DOHH2 (cell line): ENCODE measurements around the gene ITPR2.

Source experiments
- H3F3A ChIP-seq: fragments of 200-600 bp; sonication (generic), shearing (Covaris generic); 2 replicates; pipeline ENCODE4 v1.6.0; 2016; ENCODE audit warnings: antibody characterized with exemption, mild to moderate bottlenecking; ENCODE audit not compliant: control insufficient read depth, insufficient read depth
- H3K27ac ChIP-seq: fragments of 200-600 bp; sonication (generic); 2 replicates; pipeline ENCODE4 v1.5.1; 2014; ENCODE audit warnings: low read depth, mild to moderate bottlenecking, low read length, moderate library complexity
- H3K27me3 ChIP-seq: fragments of 200-600 bp; sonication (generic); 2 replicates; pipeline ENCODE4 v1.6.1; 2014; ENCODE audit warnings: mild to moderate bottlenecking, low read length, mixed read lengths; ENCODE audit not compliant: control insufficient read depth
- H3K36me3 ChIP-seq: fragments of 200-600 bp; sonication (generic); 2 replicates; pipeline ENCODE4 v1.6.1; 2014; ENCODE audit warnings: mild to moderate bottlenecking, low read length, moderate library complexity, mixed read lengths; ENCODE audit not compliant: control insufficient read depth
- H3K4me1 ChIP-seq: fragments of 200-600 bp; sonication (generic); 2 replicates; pipeline ENCODE4 v1.6.1; 2014; ENCODE audit warnings: mild to moderate bottlenecking, low read length, mixed read lengths; ENCODE audit not compliant: control insufficient read depth
- H3K4me2 ChIP-seq: fragments of 200-600 bp; sonication (generic); 2 replicates; pipeline ENCODE4 v1.6.0; 2014; ENCODE audit warnings: mild to moderate bottlenecking, low read length, moderate library complexity
- H3K4me3 ChIP-seq: fragments of 200-600 bp; sonication (generic); 2 replicates; pipeline ENCODE4 v1.5.1; 2014; ENCODE audit warnings: mild to moderate bottlenecking, low read length, mixed read lengths
- H3K79me2 ChIP-seq: fragments of 200-600 bp; sonication (generic); 2 replicates; pipeline ENCODE4 v1.6.1; 2014; ENCODE audit warnings: mild to moderate bottlenecking, low read length, mixed read lengths; ENCODE audit not compliant: control insufficient read depth
- H3K9me2 ChIP-seq: fragments of 200-600 bp; sonication (generic); replicated peaks from 2 replicates; pipeline ENCODE4 v1.6.1; 2014; ENCODE audit warnings: mild to moderate bottlenecking, low read length, mixed read lengths; ENCODE audit not compliant: control insufficient read depth
- H3K9me3 ChIP-seq: fragments of 200-600 bp; sonication (generic); 2 replicates; pipeline ENCODE4 v1.6.1; 2014; ENCODE audit warnings: antibody characterized with exemption, low read length, mixed read lengths; ENCODE audit not compliant: control insufficient read depth, insufficient read depth
- H4K20me1 ChIP-seq: fragments of 200-600 bp; sonication (generic); 2 replicates; pipeline ENCODE4 v1.6.0; 2014; ENCODE audit warnings: low read depth, mild to moderate bottlenecking, antibody characterized with exemption, low read length, moderate library complexity; ENCODE audit not compliant: control insufficient read depth, insufficient read depth
- EZH2phosphoT487 ChIP-seq: fragments of 200-600 bp; sonication (generic); IDR thresholded peaks from 2 replicates; pipeline ENCODE4 v1.6.1; 2017; ENCODE audit warnings: borderline replicate concordance, mild to moderate bottlenecking, antibody characterized with exemption, low read length, moderate library complexity, mixed read lengths
- TF ChIP-seq, protein P1 (sequence below): fragments of 200-600 bp; sonication (generic); IDR thresholded peaks from one replicate; pipeline ENCODE4 v1.5.1; 2014; ENCODE audit warnings: antibody characterized with exemption, mild to moderate bottlenecking, low read depth, low read length; ENCODE audit not compliant: poor library complexity, severe bottlenecking

Gene ITPR2

DNA sequence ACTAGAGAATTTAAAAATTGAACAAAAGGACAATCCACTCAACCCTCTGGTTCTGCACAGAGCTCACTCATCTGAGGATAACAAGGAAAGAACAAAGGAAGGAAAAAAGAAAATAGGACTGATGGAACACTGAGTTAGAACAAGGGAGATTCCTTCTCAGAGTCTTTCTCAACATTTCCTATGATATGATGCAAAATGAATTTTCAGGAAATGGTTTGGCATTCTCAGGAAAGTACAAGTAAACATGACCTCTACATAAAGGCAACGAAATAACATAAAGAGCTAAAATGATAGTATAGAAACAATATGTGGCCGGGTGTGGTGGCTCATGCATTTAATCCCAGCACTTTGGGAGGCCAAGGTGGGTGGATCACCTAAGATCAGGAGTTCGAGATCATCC is 135.8 kb downstream of the ITPR2 start:
- peaks cover 31% of the 10 kb centered on the region for H3K36me3 ChIP-seq

DNA sequence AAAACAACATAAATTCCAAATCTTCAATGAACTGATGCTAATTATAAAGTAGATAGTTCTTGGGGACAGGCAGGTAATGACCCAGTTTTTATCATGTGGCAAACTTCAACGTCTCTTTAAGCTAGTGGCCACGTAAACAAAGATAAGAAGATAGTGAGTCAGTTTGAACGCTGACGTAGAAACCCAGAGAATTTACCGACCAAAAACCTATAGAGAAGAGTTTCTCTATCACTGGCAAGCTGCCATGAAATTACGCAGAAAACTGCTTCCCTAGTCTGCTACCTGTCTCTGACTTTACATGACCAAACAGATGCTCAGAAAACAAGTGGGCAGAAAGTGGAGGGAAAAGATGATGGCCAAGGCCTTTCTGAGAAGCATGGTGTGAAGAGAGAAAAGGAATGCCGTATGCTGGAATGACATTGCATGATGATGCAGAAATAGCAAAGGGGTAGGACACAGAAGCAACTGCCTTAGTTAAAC is 136.3 kb downstream of the ITPR2 start:
- H3K9me2 ChIP-seq: no peaks in the 10 kb centered on the region
- H3K79me2 ChIP-seq: no peaks in the 10 kb centered on the region
- no peak overlapping the region for H3K4me3 ChIP-seq
- no peak overlapping the region for H3K4me2 ChIP-seq
- H3K4me1 ChIP-seq: no peaks in the 10 kb centered on the region
- no peaks in the 10 kb centered on the region for H4K20me1 ChIP-seq
- H3K36me3 ChIP-seq: peaks cover 31% of the 10 kb centered on the region
- no peak for TF ChIP-seq EZH2phosphoT487
- TF ChIP-seq, protein P1, sequence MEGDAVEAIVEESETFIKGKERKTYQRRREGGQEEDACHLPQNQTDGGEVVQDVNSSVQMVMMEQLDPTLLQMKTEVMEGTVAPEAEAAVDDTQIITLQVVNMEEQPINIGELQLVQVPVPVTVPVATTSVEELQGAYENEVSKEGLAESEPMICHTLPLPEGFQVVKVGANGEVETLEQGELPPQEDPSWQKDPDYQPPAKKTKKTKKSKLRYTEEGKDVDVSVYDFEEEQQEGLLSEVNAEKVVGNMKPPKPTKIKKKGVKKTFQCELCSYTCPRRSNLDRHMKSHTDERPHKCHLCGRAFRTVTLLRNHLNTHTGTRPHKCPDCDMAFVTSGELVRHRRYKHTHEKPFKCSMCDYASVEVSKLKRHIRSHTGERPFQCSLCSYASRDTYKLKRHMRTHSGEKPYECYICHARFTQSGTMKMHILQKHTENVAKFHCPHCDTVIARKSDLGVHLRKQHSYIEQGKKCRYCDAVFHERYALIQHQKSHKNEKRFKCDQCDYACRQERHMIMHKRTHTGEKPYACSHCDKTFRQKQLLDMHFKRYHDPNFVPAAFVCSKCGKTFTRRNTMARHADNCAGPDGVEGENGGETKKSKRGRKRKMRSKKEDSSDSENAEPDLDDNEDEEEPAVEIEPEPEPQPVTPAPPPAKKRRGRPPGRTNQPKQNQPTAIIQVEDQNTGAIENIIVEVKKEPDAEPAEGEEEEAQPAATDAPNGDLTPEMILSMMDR: no peak
- H3K27ac ChIP-seq: no peak overlapping the region
- no peaks in the 10 kb centered on the region for H3F3A ChIP-seq
- no peaks in the 10 kb centered on the region for H3K27me3 ChIP-seq
- H3K9me3 ChIP-seq: no peaks in the 10 kb centered on the region

More for the DNA sequence above, 135.8 kb downstream of the ITPR2 start:
- TF ChIP-seq, protein P1: no peak
- TF ChIP-seq EZH2phosphoT487: no peak
- H3K4me3 ChIP-seq: no peak overlapping the region
- H3K4me1 ChIP-seq: peaks cover 5% of the 10 kb centered on the region
- no peaks in the 10 kb centered on the region for H3F3A ChIP-seq
- no peaks in the 10 kb centered on the region for H3K9me2 ChIP-seq
- no peak overlapping the region for H3K27ac ChIP-seq
- H4K20me1 ChIP-seq: no peaks in the 10 kb centered on the region
- no peaks in the 10 kb centered on the region for H3K27me3 ChIP-seq
- no peaks in the 10 kb centered on the region for H3K9me3 ChIP-seq
- no peaks in the 10 kb centered on the region for H3K79me2 ChIP-seq
- H3K4me2 ChIP-seq: no peak overlapping the region

DNA sequence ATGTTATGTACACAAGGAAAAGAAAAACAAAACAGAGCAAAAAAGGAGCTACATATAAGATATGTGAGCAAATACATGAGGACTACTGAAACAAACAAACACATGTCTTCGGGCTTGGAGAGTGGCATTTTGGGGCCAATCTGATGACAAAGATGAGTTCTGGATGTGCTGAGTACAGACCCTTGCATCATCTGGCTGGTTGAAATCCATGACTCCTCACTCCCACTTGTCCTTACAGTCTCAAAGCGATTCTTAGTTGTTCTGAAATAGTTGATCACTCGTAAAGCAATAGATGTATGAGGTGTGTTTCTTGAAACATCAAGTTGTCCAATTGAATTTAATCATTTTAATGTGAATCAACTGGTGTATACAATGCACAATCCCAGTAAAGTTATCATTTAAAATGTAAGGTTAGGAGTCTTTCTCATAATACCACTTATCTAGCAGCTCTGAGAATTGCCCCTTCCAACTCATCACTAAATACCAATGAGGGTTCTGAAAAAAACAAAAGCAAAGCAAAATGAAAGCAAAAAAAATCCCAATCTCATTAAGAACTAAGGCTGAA is 136.9 kb downstream of the ITPR2 start:
- Histone ChIP-seq H3K4me2 (no peak overlapping the region), H3K36me3 (peaks cover 31% of the 10 kb centered on the region), H3K9me3 (no peaks in the 10 kb centered on the region), H3F3A (no peaks in the 10 kb centered on the region), H3K4me3 (no peak overlapping the region), H4K20me1 (no peaks in the 10 kb centered on the region), H3K4me1 (no peaks in the 10 kb centered on the region), H3K79me2 (no peaks in the 10 kb centered on the region), H3K9me2 (no peaks in the 10 kb centered on the region), H3K27ac (no peak overlapping the region), H3K27me3 (no peaks in the 10 kb centered on the region)
- TF ChIP-seq, protein P1: no peak
- TF ChIP-seq EZH2phosphoT487: no peak
